Endothelial cell (in vitro differentiated cells): ENCODE measurements around the gene FRMPD4. TPM values are rescaled to one million over a fixed set of nuclear protein-coding genes. Genes with fewer than 3 reads are reported as not detected.

Source experiments
- DNase-seq: peaks from one replicate; pipeline ENCODE4 v3.0.0; 2021; ENCODE audit warnings: low spot score
- H3K27ac Mint-ChIP-seq: one replicate; pipeline ENCODE4 v1.8.0; 2021; ENCODE audit warnings: mixed read lengths, inconsistent platforms; ENCODE audit not compliant: unreplicated experiment
- H3K27me3 Mint-ChIP-seq: one replicate; pipeline ENCODE4 v1.8.0; 2021; ENCODE audit warnings: mild to moderate bottlenecking, moderate library complexity, mixed read lengths, inconsistent platforms; ENCODE audit not compliant: unreplicated experiment
- H3K36me3 Mint-ChIP-seq: one replicate; pipeline ENCODE4 v1.8.0; 2021; ENCODE audit warnings: mild to moderate bottlenecking, low read depth, mixed read lengths, inconsistent platforms; ENCODE audit not compliant: unreplicated experiment
- H3K4me1 Mint-ChIP-seq: one replicate; pipeline ENCODE4 v1.8.0; 2021; ENCODE audit warnings: mild to moderate bottlenecking, mixed read lengths, inconsistent platforms; ENCODE audit not compliant: unreplicated experiment
- H3K4me3 Mint-ChIP-seq: one replicate; pipeline ENCODE4 v1.8.0; 2021; ENCODE audit warnings: mild to moderate bottlenecking, mixed read lengths, inconsistent platforms; ENCODE audit not compliant: unreplicated experiment
- H3K9me3 Mint-ChIP-seq: one replicate; pipeline ENCODE4 v1.8.0; 2021; ENCODE audit warnings: mixed read lengths, inconsistent platforms; ENCODE audit not compliant: unreplicated experiment
- total RNA-seq: library from RNA; stranded (reverse); fragmentation: NEBNext Ultra II Directional; extraction: Animal tissue kit (Norgen Biotek cat#: 25700); gene quantifications from one replicate; pipeline ENCODE4 v1.2.1, GENCODE V29; 2021; ENCODE audit not compliant: unreplicated experiment
- TF ChIP-seq, protein P1 (sequence below): fragments of 200-600 bp; sonication (generic); IDR thresholded peaks from one replicate; pipeline ENCODE4 v1.5.0; 2021; ENCODE audit warnings: antibody characterized with exemption; ENCODE audit not compliant: unreplicated experiment

Gene FRMPD4
- total RNA-seq, 1 donor from 2014 or later = 0.03 TPM

DNA sequence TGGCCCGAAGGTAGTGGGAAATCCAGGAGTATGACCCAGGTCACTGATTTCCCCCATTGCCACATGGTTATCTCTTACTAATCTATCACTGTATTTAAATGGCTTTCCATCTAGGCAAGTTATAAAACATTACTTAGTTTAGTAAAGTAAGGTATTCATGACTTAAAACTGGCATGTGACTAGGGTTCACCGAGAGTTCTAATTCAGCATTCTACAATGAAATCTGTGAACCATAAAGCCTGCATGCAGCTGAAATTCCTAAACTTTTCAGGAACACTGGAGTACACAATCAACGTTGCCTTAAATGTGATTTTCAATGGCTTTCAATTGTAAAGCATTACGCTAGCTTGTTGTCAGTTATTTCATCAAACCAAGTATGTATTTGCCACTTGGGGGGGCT, 630.2 kb downstream of the FRMPD4 start:
- H3K27ac Mint-ChIP-seq = no peak overlapping the region
- no peak for DNase-seq
- H3K9me3 Mint-ChIP-seq = no peaks in the 10 kb centered on the region
- H3K27me3 Mint-ChIP-seq = no peaks in the 10 kb centered on the region
- TF ChIP-seq, protein P1, sequence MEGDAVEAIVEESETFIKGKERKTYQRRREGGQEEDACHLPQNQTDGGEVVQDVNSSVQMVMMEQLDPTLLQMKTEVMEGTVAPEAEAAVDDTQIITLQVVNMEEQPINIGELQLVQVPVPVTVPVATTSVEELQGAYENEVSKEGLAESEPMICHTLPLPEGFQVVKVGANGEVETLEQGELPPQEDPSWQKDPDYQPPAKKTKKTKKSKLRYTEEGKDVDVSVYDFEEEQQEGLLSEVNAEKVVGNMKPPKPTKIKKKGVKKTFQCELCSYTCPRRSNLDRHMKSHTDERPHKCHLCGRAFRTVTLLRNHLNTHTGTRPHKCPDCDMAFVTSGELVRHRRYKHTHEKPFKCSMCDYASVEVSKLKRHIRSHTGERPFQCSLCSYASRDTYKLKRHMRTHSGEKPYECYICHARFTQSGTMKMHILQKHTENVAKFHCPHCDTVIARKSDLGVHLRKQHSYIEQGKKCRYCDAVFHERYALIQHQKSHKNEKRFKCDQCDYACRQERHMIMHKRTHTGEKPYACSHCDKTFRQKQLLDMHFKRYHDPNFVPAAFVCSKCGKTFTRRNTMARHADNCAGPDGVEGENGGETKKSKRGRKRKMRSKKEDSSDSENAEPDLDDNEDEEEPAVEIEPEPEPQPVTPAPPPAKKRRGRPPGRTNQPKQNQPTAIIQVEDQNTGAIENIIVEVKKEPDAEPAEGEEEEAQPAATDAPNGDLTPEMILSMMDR = no peak
- no peaks in the 10 kb centered on the region for H3K36me3 Mint-ChIP-seq
- H3K4me3 Mint-ChIP-seq = no peak overlapping the region
- no peaks in the 10 kb centered on the region for H3K4me1 Mint-ChIP-seq

DNA sequence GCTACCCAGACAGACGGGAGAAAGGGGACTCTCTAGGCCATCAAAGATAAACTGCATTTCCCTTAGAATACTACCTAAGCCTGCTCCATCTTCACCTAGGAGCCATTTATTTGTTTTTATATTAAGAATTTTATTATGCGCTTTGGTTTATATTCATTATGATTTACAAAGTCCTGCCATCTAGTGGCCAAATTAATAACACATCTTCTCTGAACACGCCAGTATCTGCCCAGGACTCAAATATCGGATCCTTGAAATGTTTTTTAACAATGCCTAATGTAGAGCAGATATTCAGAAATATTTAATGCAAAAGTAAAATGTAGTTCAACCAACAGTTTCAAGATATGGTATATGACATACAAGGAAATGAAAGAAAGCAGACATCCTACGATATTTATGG, 632.2 kb downstream of the FRMPD4 start:
- Mint-ChIP-seq H3K4me3 (no peak overlapping the region), H3K36me3 (no peaks in the 10 kb centered on the region)
- no peak for DNase-seq

DNA sequence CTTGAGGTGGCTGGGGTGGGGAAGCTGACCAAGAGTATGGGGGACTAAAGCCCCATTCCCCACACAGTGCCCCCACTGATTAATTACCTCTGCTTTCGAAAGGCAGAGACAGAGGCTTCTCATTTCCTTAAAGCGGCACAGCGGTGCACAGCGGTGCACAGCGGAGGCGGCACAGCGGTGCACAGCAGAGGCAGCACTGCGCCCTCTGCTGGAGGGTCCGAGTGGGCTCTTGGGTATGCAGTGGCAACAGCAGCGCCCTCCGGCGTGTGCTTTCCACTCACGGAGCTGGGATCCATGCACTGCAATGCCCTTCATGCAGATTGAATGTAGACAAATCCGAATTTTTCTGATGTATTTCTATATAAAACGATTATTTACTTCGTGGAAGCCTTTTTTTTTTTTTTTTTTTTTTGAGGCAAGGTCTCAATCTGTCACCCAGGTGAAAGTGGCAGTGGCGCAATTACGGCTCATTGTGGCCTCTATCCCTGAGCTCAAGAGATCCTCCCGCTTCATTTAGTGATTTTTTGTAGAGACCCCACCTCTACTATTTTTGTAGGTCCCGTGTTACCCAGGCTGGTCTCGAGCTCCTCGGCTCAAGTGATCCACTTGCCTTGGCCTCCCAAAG, 633.3 kb downstream of the FRMPD4 start:
- TF ChIP-seq, protein P1 = peak; percentile 61
- H3K27ac Mint-ChIP-seq = no peak overlapping the region
- H3K27me3 Mint-ChIP-seq = no peaks in the 10 kb centered on the region
- H3K9me3 Mint-ChIP-seq = no peaks in the 10 kb centered on the region
- peak; percentile 63 for DNase-seq
- no peaks in the 10 kb centered on the region for H3K36me3 Mint-ChIP-seq
- no peaks in the 10 kb centered on the region for H3K4me1 Mint-ChIP-seq
- H3K4me3 Mint-ChIP-seq = no peak overlapping the region

More for the DNA sequence above, 632.2 kb downstream of the FRMPD4 start:
- TF ChIP-seq, protein P1 = peak; percentile 66
- Mint-ChIP-seq H3K27me3 (no peaks in the 10 kb centered on the region), H3K4me1 (no peaks in the 10 kb centered on the region), H3K27ac (no peak overlapping the region), H3K9me3 (no peaks in the 10 kb centered on the region)
